ENCODE results near the gene MAN1A1. TPM values are rescaled to one million over a fixed set of nuclear protein-coding genes. Genes with fewer than 3 reads are reported as not detected.

The MAN1A1 gene
- total and polyA plus RNA-seq, 2 of the 4 experiments (the other 2 are of a cell fraction) = 5.9 to 6.4 TPM

- intact Hi-C loops (cut with micrococcal nuclease) = loop anchor here (10.0 kb wide), 1 partner anchor 457 kb away; no protein-coding TSS in a partner anchor
- no peak overlapping the region for H4K91ac ChIP-seq (ENCODE audit: insufficient read depth, low read depth, low read length)
- BruUV-seq (replicated peaks) = no TSS peak
- H4K5ac ChIP-seq (ENCODE audit: low read depth, low read length) = no peak overlapping the region
- ATAC-seq (ENCODE audit: low read depth) = no peak
- TF ChIP-seq MAFK (IDR thresholded peaks at IDR 0.05; ENCODE audit: low read depth, low read length) (no peak), MXI1 (IDR thresholded peaks at IDR 0.05; ENCODE audit: borderline replicate concordance, low read depth, low read length) (no peak), POLR2A (IDR thresholded peaks at IDR 0.05; ENCODE audit: low read depth, low read length) (no peak), RCOR1 (IDR thresholded peaks at IDR 0.05; ENCODE audit: insufficient replicate concordance, low read length) (no peak), NFE2L2 (IDR thresholded peaks at IDR 0.05; ENCODE audit: low read depth, low read length) (no peak), FOS (IDR thresholded peaks at IDR 0.05; ENCODE audit: low read depth, low read length) (no peak), RFX5 (IDR thresholded peaks at IDR 0.05; ENCODE audit: low read depth, low read length) (no peak), CTCF (conservative IDR thresholded peaks at IDR 0.05; ENCODE audit: low read depth, low read length) (no peak)
- no peak overlapping the region for H3K4me3 ChIP-seq (ENCODE audit: insufficient read depth, low read depth, low read length)
- no peak overlapping the region for H3K4me2 ChIP-seq (ENCODE audit: low read depth, low read length)
- H3K23ac ChIP-seq (ENCODE audit: low read depth, low read length) = no peak overlapping the region
- H4K20me1 ChIP-seq (ENCODE audit: insufficient read depth, low read length) = no peaks in the 10 kb centered on the region
- H3K4me1 ChIP-seq (ENCODE audit: control insufficient read depth, insufficient read depth, low read length) = no peaks in the 10 kb centered on the region
- no peaks in the 10 kb centered on the region; the same call in 1 of the 2 replicates for H3K9me3 ChIP-seq (ENCODE audit: control insufficient read depth, insufficient read depth, low read length)
- POLR2A ChIA-PET (ENCODE audit: unreplicated experiment) = no interaction called here
- in situ Hi-C loops (cut with MboI; ENCODE audit: low sequenced_read_pairs) = no loop called here
- H2BK5ac ChIP-seq (ENCODE audit: low read depth, low read length, poor library complexity, severe bottlenecking) = no peak overlapping the region
- CTCF ChIA-PET = no interaction called here
- H2AFZ ChIP-seq (replicated peaks; ENCODE audit: low read length, poor library complexity) = no peak overlapping the region
- H3K27me3 ChIP-seq (ENCODE audit: control insufficient read depth, insufficient read depth, low read length) = no peaks in the 10 kb centered on the region; the same call in none of the 2 replicates
- 0% methylated on average over 1 of the region's 3 CpGs; no CpG with 5 or more reads in 1 of the 2 experiments for WGBS, 2 experiments (ENCODE audit: extremely low coverage in 2 of 2, insufficient read length in 1 of 2)
- no peak overlapping the region for H2AK9ac ChIP-seq (replicated peaks; ENCODE audit: low read depth, low read length, poor library complexity)
- H3K56ac ChIP-seq (ENCODE audit: extremely low read depth, insufficient read depth, low read length) = no peak overlapping the region
- no peak overlapping the region for H2AK5ac ChIP-seq (ENCODE audit: low read depth, low read length)
- no peaks in the 10 kb centered on the region for H3K36me3 ChIP-seq (ENCODE audit: control insufficient read depth, insufficient read depth, low read length)
- H3K9me1 ChIP-seq (ENCODE audit: insufficient read depth, low read length) = no peaks in the 10 kb centered on the region
- H3K27ac ChIP-seq (ENCODE audit: insufficient read depth, low read length) = no peak overlapping the region
- no peak overlapping the region for H2BK120ac ChIP-seq (ENCODE audit: low read depth, low read length)
- H3K4ac ChIP-seq (ENCODE audit: low read depth, low read length) = no peak overlapping the region
- no peak overlapping the region for H3K9ac ChIP-seq (ENCODE audit: low read depth, low read length)
- no peak overlapping the region for H4K8ac ChIP-seq (ENCODE audit: low read depth in 2 of 2, low read length in 2 of 2)
- no peak overlapping the region for H3K18ac ChIP-seq (ENCODE audit: low read depth, low read length)
- DNase-seq = no peak
- no peak overlapping the region for H3K14ac ChIP-seq (replicated peaks; ENCODE audit: low read depth, low read length)
- H2BK15ac ChIP-seq (ENCODE audit: low read depth, low read length) = no peak overlapping the region
- dilution Hi-C loops (cut with HindIII; ENCODE audit: low sequenced_read_pairs, unreplicated experiment) = no loop called here
- H3K79me1 ChIP-seq (ENCODE audit: low read depth in 1 of 2, low read length in 2 of 2) = no peaks in the 10 kb centered on the region
- H2BK20ac ChIP-seq (ENCODE audit: low read depth, low read length) = no peak overlapping the region
Measured at GRCh38 chr6:119157506-119157815, 192.1 kb downstream of the MAN1A1 start.
